ENCODE measurements around the gene ATP5PO.
"Not testable (repeated sequence)": the region's sequence is repeated elsewhere in the genome, so short reads cannot be mapped to it uniquely, and the experiment has no call there.

Gene ATP5PO

DNA sequence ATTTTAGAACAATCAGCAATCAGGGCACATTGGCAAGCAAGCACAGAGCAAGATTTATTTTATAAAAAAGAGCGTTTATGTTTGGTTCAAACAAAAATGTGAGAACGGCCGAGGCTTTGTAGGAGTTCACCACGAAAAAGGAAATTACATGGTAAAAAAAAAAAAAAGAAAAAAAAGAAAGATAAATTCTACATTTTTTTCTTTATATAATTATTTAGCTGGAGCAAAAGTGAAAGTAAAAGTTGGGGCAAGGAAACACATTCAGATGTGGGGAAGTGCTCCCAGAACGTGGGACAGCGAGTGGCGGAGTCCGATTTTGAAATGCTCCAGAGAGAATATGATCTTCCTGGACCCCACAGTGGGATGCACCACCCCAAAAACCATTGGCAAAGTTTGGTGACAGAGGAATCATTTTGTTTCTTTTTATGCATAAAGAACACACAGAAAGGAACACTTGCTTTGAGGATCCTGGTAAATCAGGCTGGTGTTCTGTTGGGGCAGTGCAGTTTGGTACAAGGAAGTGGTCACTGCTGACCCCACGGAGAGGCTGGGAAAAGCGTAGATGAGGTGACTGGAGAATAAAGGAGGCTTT, 16.3 kb upstream of the ATP5PO start:
- Histone ChIP-seq H3K9ac (ENCODE audit: low read depth, low read length, poor library complexity) (no peak overlapping the region), H3K4me3 (ENCODE audit: low read length in 2 of 2) (peak overlapping the region in 1 of 2 donors; percentile 60), H3K4ac (ENCODE audit: low read length) (no peak overlapping the region), H4K8ac (ENCODE audit: low read depth, low read length) (no peak overlapping the region), H2AK5ac (ENCODE audit: low read depth, low read length) (no peak overlapping the region), H3K4me1 (ENCODE audit: control insufficient read depth in 2 of 2, insufficient read depth in 1 of 2, low read depth in 1 of 2, low read length in 2 of 2) (peaks cover 0 to 11% of the 10 kb centered on the region in 2 donors), H3K4me2 (ENCODE audit: insufficient read depth, low read length, poor library complexity, severe bottlenecking) (peak overlapping the region; percentile 37), H3K23ac (ENCODE audit: low read depth, low read length, poor library complexity) (no peak overlapping the region), H3K27me3 (ENCODE audit: control insufficient read depth in 3 of 3, insufficient read depth in 3 of 3, low read depth in 1 of 3, low read length in 3 of 3) (no peaks in the 10 kb centered on the region), H2BK15ac (ENCODE audit: low read length) (no peak overlapping the region), H3K14ac (ENCODE audit: low read length) (no peak overlapping the region), H3K27ac (replicated peaks; ENCODE audit: low read length) (no peak overlapping the region), H2BK5ac (ENCODE audit: low read length) (no peak overlapping the region), H4K91ac (ENCODE audit: low read depth, low read length, poor library complexity) (no peak overlapping the region), H3K18ac (ENCODE audit: low read length) (no peak overlapping the region), H2BK12ac (ENCODE audit: low read length) (no peak overlapping the region), H3K36me3 (replicated peaks in 1 of 2; ENCODE audit: control insufficient read depth in 2 of 2, insufficient read depth in 2 of 2, low read length in 2 of 2) (no peaks in the 10 kb centered on the region), H3K9me3 (replicated peaks in 1 of 2; ENCODE audit: control insufficient read depth in 2 of 2, insufficient read depth in 1 of 2, low read depth in 1 of 2, low read length in 2 of 2) (no peaks in the 10 kb centered on the region), H2BK120ac (ENCODE audit: low read depth, low read length) (no peak overlapping the region), H3K79me1 (ENCODE audit: low read depth, low read length) (no peaks in the 10 kb centered on the region), H2AFZ (ENCODE audit: low read length) (peak overlapping the region; percentile 79)
- no CpG with 5 or more reads among the region's 10 CpGs for WGBS, 2 donors (ENCODE audit: extremely low coverage in 2 of 2, insufficient read length in 2 of 2, insufficient replicate concordance in 1 of 2)
- no peak for DNase-seq (ENCODE audit: low spot score)

DNA sequence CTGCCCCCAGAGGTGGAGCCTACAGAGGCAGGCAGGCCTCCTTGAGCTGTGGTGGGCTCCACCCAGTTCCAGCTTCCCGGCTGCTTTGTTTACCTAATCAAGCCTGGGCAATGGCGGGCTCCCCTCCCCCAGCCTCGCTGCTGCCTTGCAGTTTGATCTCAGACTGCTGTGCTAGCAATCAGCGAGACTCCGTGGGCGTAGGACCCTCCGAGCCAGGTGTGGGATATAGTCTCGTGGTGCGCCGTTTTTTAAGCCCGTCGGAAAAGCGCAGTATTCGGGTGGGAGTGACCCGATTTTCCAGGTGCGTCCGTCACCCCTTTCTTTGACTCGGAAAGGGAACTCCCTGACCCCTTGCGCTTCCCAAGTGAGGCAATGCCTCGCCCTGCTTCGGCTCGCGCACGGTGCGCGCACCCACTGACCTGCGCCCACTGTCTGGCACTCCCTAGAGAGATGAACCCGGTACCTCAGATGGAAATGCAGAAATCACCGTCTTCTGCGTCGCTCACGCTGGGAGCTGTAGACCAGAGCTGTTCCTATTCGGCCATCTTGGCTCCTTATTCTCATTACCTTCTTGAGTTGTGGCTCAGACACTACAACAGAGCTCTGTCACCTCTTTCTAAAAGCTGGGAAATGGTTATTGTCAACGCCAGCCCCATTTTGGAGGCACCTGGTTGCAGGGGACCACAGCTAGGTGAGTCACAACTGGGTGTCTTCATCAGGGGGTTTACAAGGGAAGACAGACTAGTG, 15.6 kb upstream of the ATP5PO start:
- not testable (repeated sequence) for H3K14ac ChIP-seq (ENCODE audit: low read length); H3K27me3 ChIP-seq (ENCODE audit: control insufficient read depth in 3 of 3, insufficient read depth in 3 of 3, low read depth in 1 of 3, low read length in 3 of 3); H2BK120ac ChIP-seq (ENCODE audit: low read depth, low read length); H3K79me1 ChIP-seq (ENCODE audit: low read depth, low read length); H4K8ac ChIP-seq (ENCODE audit: low read depth, low read length); H3K27ac ChIP-seq (replicated peaks; ENCODE audit: low read length); H3K23ac ChIP-seq (ENCODE audit: low read depth, low read length, poor library complexity); H2BK15ac ChIP-seq (ENCODE audit: low read length); H3K36me3 ChIP-seq (replicated peaks in 1 of 2; ENCODE audit: control insufficient read depth in 2 of 2, insufficient read depth in 2 of 2, low read length in 2 of 2); H3K9me3 ChIP-seq (replicated peaks in 1 of 2; ENCODE audit: control insufficient read depth in 2 of 2, insufficient read depth in 1 of 2, low read depth in 1 of 2, low read length in 2 of 2); H2BK12ac ChIP-seq (ENCODE audit: low read length); H3K9ac ChIP-seq (ENCODE audit: low read depth, low read length, poor library complexity); H4K91ac ChIP-seq (ENCODE audit: low read depth, low read length, poor library complexity); H2BK5ac ChIP-seq (ENCODE audit: low read length); H2AK5ac ChIP-seq (ENCODE audit: low read depth, low read length); H3K4ac ChIP-seq (ENCODE audit: low read length); DNase-seq (ENCODE audit: low spot score)
- peak overlapping the region; percentile 79 for H2AFZ ChIP-seq (ENCODE audit: low read length)
- no CpG with 5 or more reads among the region's 34 CpGs for WGBS, 2 donors (ENCODE audit: extremely low coverage in 2 of 2, insufficient read length in 2 of 2, insufficient replicate concordance in 1 of 2)
- peaks cover 0 to 11% of the 10 kb centered on the region in 2 donors for H3K4me1 ChIP-seq (ENCODE audit: control insufficient read depth in 2 of 2, insufficient read depth in 1 of 2, low read depth in 1 of 2, low read length in 2 of 2)
- peak overlapping the region in 1 of 2 donors; percentile 60 for H3K4me3 ChIP-seq (ENCODE audit: low read length in 2 of 2)
- H3K18ac ChIP-seq (ENCODE audit: low read length) = peak overlapping the region; percentile 15
- peak overlapping the region; percentile 37 for H3K4me2 ChIP-seq (ENCODE audit: insufficient read depth, low read length, poor library complexity, severe bottlenecking)

DNA sequence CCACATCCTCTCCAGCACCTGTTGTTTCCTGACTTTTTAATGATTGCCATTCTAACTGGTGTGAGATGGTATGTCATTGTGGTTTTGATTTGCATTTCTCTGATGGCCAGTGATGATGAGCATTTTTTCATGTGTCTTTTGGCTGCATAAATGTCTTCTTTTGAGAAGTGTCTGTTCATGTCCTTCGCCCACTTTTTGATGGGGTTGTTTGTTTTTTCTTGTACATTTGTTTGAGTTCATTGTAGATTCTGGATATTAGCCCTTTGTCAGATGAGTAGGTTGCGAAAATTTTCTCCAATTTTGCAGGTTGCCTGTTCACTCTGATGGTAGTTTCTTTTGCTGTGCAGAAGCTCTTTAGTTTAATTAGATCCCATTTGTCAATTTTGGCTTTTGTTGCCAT, 10.6 kb upstream of the ATP5PO start:
- not testable (repeated sequence) for H3K4me3 ChIP-seq (ENCODE audit: low read length in 2 of 2); H3K4ac ChIP-seq (ENCODE audit: low read length); H3K23ac ChIP-seq (ENCODE audit: low read depth, low read length, poor library complexity); DNase-seq (ENCODE audit: low spot score); H3K18ac ChIP-seq (ENCODE audit: low read length); H3K9ac ChIP-seq (ENCODE audit: low read depth, low read length, poor library complexity); H2BK5ac ChIP-seq (ENCODE audit: low read length); H2BK12ac ChIP-seq (ENCODE audit: low read length); H3K27me3 ChIP-seq (ENCODE audit: control insufficient read depth in 3 of 3, insufficient read depth in 3 of 3, low read depth in 1 of 3, low read length in 3 of 3); H3K79me1 ChIP-seq (ENCODE audit: low read depth, low read length); H2AK5ac ChIP-seq (ENCODE audit: low read depth, low read length); H3K4me2 ChIP-seq (ENCODE audit: insufficient read depth, low read length, poor library complexity, severe bottlenecking); H2AFZ ChIP-seq (ENCODE audit: low read length); H2BK120ac ChIP-seq (ENCODE audit: low read depth, low read length); H3K14ac ChIP-seq (ENCODE audit: low read length); H2BK15ac ChIP-seq (ENCODE audit: low read length); H4K8ac ChIP-seq (ENCODE audit: low read depth, low read length); H3K36me3 ChIP-seq (replicated peaks in 1 of 2; ENCODE audit: control insufficient read depth in 2 of 2, insufficient read depth in 2 of 2, low read length in 2 of 2); H3K27ac ChIP-seq (replicated peaks; ENCODE audit: low read length); H3K9me3 ChIP-seq (replicated peaks in 1 of 2; ENCODE audit: control insufficient read depth in 2 of 2, insufficient read depth in 1 of 2, low read depth in 1 of 2, low read length in 2 of 2); H3K4me1 ChIP-seq (ENCODE audit: control insufficient read depth in 2 of 2, insufficient read depth in 1 of 2, low read depth in 1 of 2, low read length in 2 of 2); H4K91ac ChIP-seq (ENCODE audit: low read depth, low read length, poor library complexity)
- no CpG with 5 or more reads among the region's 2 CpGs for WGBS, 2 donors (ENCODE audit: extremely low coverage in 2 of 2, insufficient read length in 2 of 2, insufficient replicate concordance in 1 of 2)

DNA sequence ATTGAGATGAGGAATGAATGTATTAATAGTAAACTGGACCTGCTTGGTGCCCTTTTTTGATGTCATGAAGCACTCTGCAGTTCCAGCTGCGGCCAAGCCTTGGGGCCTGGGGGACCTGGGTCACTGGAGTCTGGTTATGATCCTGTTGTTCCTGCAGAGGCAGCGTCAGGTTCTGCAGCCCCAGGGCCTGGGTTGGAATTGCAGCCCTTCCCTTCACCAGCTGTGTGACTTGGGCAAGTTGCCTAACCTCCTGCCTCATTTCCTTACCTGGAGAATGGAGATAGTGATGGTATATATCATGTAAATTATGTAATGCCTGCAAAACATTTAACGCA, 9.1 kb upstream of the ATP5PO start:
- no peak overlapping the region for H4K8ac ChIP-seq (ENCODE audit: low read depth, low read length)
- H3K36me3 ChIP-seq (replicated peaks in 1 of 2; ENCODE audit: control insufficient read depth in 2 of 2, insufficient read depth in 2 of 2, low read length in 2 of 2) = no peaks in the 10 kb centered on the region
- H3K14ac ChIP-seq (ENCODE audit: low read length) = no peak overlapping the region
- no peak overlapping the region for H3K27ac ChIP-seq (replicated peaks; ENCODE audit: low read length)
- no peak for DNase-seq (ENCODE audit: low spot score)
- H3K18ac ChIP-seq (ENCODE audit: low read length) = peak overlapping the region; percentile 38
- H3K4ac ChIP-seq (ENCODE audit: low read length) = no peak overlapping the region
- H2BK120ac ChIP-seq (ENCODE audit: low read depth, low read length) = no peak overlapping the region
- peak overlapping the region; percentile 43 for H2BK12ac ChIP-seq (ENCODE audit: low read length)
- H4K91ac ChIP-seq (ENCODE audit: low read depth, low read length, poor library complexity) = no peak overlapping the region
- H3K23ac ChIP-seq (ENCODE audit: low read depth, low read length, poor library complexity) = no peak overlapping the region
- H2BK5ac ChIP-seq (ENCODE audit: low read length) = no peak overlapping the region
- no peaks in the 10 kb centered on the region for H3K9me3 ChIP-seq (replicated peaks in 1 of 2; ENCODE audit: control insufficient read depth in 2 of 2, insufficient read depth in 1 of 2, low read depth in 1 of 2, low read length in 2 of 2)
- no peak overlapping the region for H3K4me3 ChIP-seq (ENCODE audit: low read length in 2 of 2)
- H2AK5ac ChIP-seq (ENCODE audit: low read depth, low read length) = peak overlapping the region; percentile 67
- H3K27me3 ChIP-seq (ENCODE audit: control insufficient read depth in 3 of 3, insufficient read depth in 3 of 3, low read depth in 1 of 3, low read length in 3 of 3) = peaks cover 0 to 10% (median 0%) of the 10 kb centered on the region in 3 experiments
- H3K4me1 ChIP-seq (ENCODE audit: control insufficient read depth in 2 of 2, insufficient read depth in 1 of 2, low read depth in 1 of 2, low read length in 2 of 2) = no peaks in the 10 kb centered on the region
- no peaks in the 10 kb centered on the region for H3K79me1 ChIP-seq (ENCODE audit: low read depth, low read length)
- H2AFZ ChIP-seq (ENCODE audit: low read length) = peak overlapping the region; percentile 80
- H3K9ac ChIP-seq (ENCODE audit: low read depth, low read length, poor library complexity) = no peak overlapping the region
- WGBS, 2 donors (ENCODE audit: extremely low coverage in 2 of 2, insufficient read length in 2 of 2, insufficient replicate concordance in 1 of 2) = no CpG with 5 or more reads among the region's 3 CpGs
- H2BK15ac ChIP-seq (ENCODE audit: low read length) = no peak overlapping the region
- no peak overlapping the region for H3K4me2 ChIP-seq (ENCODE audit: insufficient read depth, low read length, poor library complexity, severe bottlenecking)

All from neuronal stem cell (in vitro differentiated cells).